B cell (primary cell): Measurements from ENCODE around the gene ITGA6.

ENCODE experiments used
- CTCF ChIP-seq: fragments of 200-600 bp; IDR thresholded peaks from one replicate; pipeline ENCODE4 v1.8.0; 2022; ENCODE audit warnings: antibody characterized with exemption, mild to moderate bottlenecking
- EZH2 ChIP-seq: IDR thresholded peaks from 2 replicates; pipeline ENCODE4 v1.6.1; 2012; ENCODE audit warnings: borderline replicate concordance, low read depth, mild to moderate bottlenecking, moderate library complexity, low read length; ENCODE audit not compliant: insufficient read depth, poor library complexity, severe bottlenecking

- no peak for TF ChIP-seq CTCF
- TF ChIP-seq EZH2 = no peak
Observed at GRCh38 chr2:172428832-172429210, 1.4 kb downstream of the ITGA6 start.
